ENCODE data around the gene NFATC3.

The NFATC3 gene

DNA sequence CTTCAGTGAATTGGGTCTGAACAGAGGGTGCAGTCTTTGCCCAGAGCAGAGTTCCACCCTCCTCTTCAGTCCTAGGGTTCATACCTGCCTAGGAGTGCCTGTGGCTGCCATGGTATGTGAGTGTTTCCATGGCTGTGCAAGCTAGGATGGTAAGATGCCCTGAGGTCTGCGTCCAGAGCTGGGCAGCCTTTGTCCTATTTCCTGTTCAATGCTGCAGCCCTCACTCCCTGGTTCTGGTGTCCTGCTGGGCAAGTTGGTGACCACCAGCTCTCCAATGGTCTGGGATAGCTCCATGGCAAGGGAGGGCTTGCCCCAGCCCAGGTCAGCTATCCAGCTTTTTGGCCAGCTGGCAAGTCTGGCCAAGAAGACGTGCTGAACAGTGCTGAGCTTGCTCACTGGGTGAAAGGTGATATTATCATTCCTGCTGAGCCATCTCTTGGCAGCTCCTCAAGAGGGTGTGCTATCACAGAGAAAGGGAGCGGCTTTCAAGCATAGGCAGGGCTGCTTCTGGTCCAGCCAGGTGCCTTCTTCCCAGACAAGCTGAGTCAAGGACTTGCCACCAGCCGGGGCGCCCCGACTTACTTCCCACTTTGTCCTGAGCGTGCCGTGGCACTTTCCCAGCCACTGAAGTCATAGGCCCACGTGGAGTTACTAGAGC lies 13.0 kb upstream of the NFATC3 start:
- DNase-seq (ENCODE audit: low read depth in 2 of 2): no peak

DNA sequence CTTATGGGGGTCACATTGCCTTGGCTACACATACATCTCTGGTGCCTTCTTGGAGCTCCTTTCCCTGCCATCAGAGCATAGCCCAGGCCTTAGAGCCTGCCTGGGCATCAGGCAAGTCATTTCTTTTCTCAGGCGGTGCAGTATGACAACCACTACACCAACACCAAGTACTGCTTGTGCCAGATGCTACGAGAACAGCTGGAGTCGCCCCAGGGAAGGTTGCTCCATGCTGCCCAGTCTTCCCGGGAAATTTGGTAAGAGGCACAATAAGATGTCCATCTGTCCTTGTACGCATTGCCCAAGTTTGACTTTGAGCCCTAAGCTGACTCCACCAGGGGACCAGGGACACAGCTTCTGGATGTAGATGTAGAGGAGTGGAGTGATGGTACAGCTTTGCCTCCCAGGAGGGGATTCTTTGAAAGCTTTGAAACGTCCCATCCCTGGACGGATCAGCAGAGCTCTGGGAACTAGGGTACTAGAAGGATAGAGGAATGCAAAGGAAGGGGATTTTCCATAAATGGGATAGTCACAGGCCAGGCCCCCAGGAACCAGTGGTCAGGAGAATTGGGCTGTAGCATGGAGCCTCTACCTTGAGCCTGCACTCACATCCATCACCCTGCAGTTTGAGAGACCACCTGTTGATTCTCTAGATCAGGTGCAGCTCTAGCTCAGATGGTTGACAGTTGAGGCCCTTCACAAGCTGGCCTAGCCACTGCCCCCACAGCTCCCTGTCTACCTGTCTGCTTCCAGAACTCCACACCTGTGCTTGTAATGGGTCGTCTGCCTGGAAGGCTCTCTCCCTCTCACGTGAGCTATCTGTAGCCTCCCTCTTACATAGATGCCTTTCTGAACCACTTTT lies 11.0 kb upstream of the NFATC3 start:
- no peak for DNase-seq (ENCODE audit: low read depth in 2 of 2)

DNA sequence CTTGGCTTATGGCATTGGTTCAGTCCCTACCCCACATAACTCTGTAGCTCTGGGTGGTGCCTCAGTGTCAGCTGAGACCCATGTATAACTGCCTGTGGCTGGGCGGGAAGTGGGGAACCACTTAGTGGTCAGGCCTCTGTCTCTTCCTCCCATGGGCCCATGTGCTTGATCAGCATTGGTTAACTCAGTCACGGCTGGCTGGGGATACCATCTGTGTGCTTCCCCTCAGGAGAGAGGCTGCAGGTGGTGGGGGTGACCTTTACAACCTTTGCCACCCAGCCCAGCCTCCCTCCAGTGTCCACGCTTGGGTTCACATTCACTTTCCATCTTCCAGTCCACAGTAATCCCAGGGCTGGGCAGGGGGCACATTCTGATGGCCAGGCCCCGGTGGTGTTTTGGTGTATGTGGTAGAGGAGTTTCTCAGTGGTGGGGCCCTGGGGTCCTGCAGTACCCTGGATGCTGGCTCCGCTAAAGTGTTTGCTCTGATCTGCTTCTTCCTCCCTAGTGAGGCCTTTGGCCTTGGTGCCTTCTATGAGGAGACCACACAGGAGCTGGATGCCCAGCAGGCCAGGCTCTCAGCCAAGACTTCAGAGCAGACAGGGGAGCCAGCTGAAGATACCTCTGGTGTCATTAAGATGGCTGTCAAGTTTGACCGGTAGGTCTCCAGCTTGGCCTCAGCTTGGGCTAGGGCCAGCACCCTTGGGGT lies 10.2 kb upstream of the NFATC3 start:
- DNase-seq (ENCODE audit: low read depth in 2 of 2): peak; percentile 43 to 56

- DNase-seq (ENCODE audit: low read depth in 2 of 2): no peak
Measured at GRCh38 chr16:68075980-68076379, 9.2 kb upstream of the NFATC3 start.

DNA sequence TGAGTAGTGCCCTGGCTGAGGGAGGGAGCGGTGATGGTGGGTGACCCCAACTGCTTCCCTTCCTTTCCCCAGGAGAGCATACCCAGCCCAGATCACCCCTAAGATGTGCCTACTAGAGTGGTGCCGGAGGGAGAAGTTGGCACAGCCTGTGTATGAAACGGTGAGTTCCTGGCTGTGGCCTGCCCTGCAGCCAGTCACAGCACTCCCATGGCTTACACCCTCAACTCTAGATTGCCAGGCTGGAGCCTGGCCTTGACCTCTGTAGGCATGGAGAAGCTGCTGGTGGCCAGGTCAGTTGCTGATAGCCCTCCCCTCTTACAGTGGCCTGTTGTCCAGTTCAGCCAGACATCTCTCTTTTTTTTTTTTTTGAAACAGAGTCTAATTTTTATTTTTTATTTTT lies 8.6 kb upstream of the NFATC3 start:
- no peak for DNase-seq (ENCODE audit: low read depth in 2 of 2)

- DNase-seq (ENCODE audit: low read depth in 2 of 2): no peak
Measured at GRCh38 chr16:68077866-68078700, 7.1 kb upstream of the NFATC3 start.

- DNase-seq (ENCODE audit: low read depth in 2 of 2): no peak
Measured at GRCh38 chr16:68078701-68079375, 6.3 kb upstream of the NFATC3 start.

- no peak for DNase-seq (ENCODE audit: low read depth in 2 of 2)
Measured at GRCh38 chr16:68079376-68079625, 5.9 kb upstream of the NFATC3 start.

DNA sequence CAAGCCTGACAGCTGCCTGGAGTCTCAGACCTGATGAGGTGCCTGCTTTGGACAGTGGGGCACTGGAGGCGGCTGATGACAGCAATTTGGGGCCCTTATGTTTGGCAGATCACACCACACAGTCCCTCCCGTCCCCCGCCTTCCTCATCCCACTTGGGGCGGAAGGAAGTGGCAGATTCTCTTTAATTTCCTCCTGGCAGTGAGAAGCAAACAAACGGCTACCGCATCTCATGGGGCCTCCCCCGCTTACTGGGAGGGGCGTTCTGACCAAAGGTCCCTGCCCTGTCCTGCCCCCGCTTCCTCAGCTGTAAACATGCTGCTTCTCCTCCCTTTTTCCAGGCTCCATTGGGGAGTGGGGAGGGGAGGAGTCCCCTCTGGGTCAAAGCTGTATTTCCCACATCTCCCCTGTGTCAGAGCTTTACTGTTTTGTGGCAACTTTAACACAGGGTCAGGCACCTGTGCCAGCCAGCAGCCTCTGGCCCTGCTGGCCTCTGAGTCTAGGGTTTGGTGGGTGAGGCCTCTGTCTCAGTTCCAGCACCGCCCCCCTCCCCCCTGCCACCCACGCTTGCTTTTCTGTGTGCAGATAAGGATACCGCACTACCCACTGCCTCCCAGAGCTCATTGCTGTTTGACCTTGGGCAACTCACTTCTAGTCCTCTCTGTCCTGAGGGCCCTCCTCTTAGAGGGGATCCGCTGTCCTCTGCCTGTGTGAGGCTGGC lies 5.4 kb upstream of the NFATC3 start:
- peak; percentile 67 to 72 for DNase-seq (ENCODE audit: low read depth in 2 of 2)

GRCh38 chr16:68081861-68082628 lies 3.1 kb upstream of the NFATC3 start:
- DNase-seq (ENCODE audit: low read depth in 2 of 2): no peak

- no peak for DNase-seq (ENCODE audit: low read depth in 2 of 2)
Measured at GRCh38 chr16:68082629-68083238, 2.4 kb upstream of the NFATC3 start.

- DNase-seq (ENCODE audit: low read depth in 2 of 2): no peak
Measured at GRCh38 chr16:68083239-68083781, 1.9 kb upstream of the NFATC3 start.

- no peak for DNase-seq (ENCODE audit: low read depth in 2 of 2)
Measured at GRCh38 chr16:68083861-68084503, 1.2 kb upstream of the NFATC3 start.

DNA sequence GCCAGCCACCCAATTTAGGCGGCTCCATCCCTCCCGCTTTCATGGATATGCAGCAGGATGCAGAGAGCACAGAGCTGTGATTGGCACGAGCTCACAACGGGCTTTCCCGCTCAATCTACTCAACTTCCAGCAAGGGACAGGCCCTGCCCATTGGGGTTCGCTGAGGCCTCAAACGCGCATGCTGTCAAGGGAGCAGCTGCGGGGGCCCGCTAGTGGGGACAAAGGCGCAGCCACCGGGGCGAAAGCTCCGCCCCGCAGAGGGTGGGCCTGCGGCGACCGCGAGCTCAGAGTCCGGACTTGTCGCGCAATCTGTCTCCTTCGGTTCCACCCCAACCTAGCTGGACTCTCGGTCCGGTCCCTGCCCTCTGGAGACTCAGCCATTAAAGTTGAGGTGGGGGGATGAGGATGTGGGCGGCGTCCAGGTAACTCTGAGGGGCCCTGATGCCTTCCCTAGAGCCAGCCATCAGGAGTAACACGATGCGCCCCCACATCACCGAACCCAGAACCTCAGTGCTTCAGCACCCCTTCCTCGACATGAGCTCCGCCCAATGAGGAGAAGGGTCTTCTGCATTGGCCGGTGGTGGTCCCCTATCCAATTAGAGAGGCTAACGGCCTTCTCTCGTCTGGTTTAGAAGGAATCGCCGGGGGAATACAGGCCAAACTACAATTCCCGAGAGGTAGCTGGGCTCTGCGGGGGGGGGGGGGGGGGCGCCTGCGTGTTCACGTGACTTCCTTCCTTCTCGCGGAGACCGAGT lies 489 bp upstream of the NFATC3 start:
- peak; percentile 66 to 81 for DNase-seq (ENCODE audit: low read depth in 2 of 2)

DNA sequence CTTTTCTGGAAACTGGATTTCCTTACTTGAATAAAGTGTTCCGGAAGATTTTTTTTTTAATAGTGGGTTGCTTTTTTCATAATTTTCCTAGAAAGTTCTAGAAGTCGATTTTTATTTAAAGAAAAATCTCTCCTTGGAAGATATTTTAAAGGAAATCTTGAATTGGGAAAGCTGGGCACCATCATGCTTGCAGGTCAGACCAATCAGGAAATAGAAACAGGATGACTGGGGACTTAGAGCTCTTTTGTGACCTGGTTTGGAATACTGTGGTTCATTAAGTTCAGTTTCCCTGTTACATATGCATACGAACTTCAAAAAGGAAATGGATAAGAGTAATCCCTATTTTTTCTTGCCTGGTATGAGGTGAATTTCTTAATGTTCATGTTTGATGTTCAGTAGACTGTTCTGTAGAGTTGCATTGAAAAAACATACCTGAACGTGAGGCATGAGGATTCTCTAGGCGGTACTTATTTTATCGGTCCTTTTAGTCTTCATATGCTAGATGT lies 1.2 kb downstream of the NFATC3 start:
- DNase-seq (ENCODE audit: low read depth in 2 of 2): no peak

DNA sequence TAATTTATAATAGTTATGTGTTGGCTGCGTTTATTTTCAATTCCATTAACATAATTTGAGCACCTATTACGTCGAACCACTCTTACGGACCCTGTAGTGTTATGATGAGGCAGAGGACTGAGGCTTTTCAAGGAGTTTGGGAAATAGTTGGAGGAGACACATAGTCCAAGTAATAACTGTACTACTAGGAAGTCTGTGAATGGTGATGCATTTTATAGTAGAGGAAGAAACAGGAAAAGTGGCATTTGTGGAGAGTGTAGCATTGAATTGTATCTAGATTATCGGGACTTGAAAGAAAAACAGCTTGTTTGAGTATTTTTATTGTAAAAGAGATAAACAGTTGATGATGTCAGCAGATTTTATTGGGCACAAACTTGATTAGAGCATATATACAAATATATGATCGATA lies 1.7 kb downstream of the NFATC3 start:
- DNase-seq (ENCODE audit: low read depth in 2 of 2): no peak

DNA sequence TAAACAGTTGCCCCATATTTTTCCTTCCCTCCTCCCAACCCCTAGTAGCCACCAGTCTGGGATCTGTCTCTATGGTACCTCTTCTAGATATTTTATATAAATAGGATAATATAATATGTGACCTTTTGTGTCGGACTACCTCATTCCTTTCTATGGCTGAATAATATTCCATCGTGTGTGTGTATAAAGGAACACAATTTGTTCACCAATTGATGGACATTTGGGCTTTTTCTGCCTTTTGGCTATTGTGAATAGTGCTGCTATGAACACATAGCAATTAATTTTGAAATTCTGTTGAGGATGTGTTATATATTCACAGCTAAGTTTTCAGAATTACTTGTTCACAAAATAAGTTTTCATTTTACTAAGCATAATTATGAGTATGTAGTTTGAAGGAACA lies 2.5 kb downstream of the NFATC3 start:
- DNase-seq (ENCODE audit: low read depth in 2 of 2): no peak

All from stimulated activated CD8-positive, alpha-beta memory T cell treated with anti-CD3 and anti-CD28 coated beads, Interleukin-7, amount 100 ng/mL, for 4 hours (primary cell).